ENCODE results near the gene SLC5A11.
"Not testable (repeated sequence)": the region's sequence is repeated elsewhere in the genome, so short reads cannot be mapped to it uniquely, and the experiment has no call there.

- TF ChIP-seq CTCF (IDR thresholded peaks at IDR 0.05; ENCODE audit: poor library complexity); EZH2 (IDR thresholded peaks at IDR 0.05; ENCODE audit: borderline replicate concordance): not testable (repeated sequence)
Observed at GRCh38 chr16:24856871-24857270, 11.1 kb downstream of the SLC5A11 start.

Measured in hepatocyte (in vitro differentiated cells).